Endometrium (tissue), 2 donors: Measurements from ENCODE around the gene CAMK1D.
"Not testable (repeated sequence)": the region's sequence is repeated elsewhere in the genome, so short reads cannot be mapped to it uniquely, and the experiment has no call there.

ENCODE experiments used
- FAIRE-seq: peaks from 2 replicates; lab custom pipeline; 2012; peaks lifted over from hg19 to GRCh38; lab: Jason Lieb, UNC
- donor health status: control.
- donor health status: control.

The CAMK1D gene

DNA sequence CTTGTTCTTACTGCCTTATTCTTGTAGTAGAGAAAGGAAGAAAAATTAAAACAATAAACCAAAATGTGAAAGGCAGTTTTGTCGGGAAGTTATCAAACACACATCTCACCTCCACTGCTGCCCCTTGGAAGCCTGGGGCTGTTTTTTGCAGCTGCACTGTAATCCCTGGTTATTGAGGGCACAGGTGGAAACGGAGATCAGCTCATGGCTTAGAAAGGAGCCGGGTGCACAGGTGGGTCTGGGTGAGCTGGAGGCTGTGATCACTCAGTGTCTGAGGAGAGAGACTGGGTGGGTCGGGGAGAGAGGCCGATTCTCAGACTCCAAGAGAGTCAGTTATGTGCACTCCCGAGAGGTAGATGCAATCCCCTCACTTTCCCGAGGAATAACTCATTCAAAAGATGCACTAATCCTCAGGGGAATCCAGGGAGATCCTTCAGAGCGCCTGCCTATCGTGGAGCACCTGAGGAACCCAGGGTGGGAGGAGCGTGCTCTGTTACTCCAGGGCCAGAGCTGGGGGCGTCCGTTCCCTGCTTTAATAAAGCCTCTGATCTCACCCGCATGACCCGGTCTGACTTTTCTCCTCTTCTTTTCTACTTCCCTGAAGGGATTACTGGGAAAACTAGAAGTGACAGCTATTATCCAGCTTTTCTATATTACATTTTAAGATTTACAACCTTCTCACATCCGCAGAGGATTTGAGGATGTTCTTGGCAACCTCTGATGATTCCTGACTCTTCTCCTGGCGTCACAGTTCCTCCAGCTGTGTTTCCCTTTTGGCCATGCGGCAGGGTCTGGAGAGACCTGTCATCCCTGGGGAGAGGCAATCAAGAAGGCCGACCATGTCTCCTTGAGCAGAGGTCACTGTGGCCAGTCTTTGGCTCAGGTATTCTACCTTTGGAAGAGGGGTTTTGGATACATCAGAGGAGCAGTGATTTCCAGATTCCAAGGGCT lies 82.1 kb downstream of the CAMK1D start:
- FAIRE-seq = no peak

DNA sequence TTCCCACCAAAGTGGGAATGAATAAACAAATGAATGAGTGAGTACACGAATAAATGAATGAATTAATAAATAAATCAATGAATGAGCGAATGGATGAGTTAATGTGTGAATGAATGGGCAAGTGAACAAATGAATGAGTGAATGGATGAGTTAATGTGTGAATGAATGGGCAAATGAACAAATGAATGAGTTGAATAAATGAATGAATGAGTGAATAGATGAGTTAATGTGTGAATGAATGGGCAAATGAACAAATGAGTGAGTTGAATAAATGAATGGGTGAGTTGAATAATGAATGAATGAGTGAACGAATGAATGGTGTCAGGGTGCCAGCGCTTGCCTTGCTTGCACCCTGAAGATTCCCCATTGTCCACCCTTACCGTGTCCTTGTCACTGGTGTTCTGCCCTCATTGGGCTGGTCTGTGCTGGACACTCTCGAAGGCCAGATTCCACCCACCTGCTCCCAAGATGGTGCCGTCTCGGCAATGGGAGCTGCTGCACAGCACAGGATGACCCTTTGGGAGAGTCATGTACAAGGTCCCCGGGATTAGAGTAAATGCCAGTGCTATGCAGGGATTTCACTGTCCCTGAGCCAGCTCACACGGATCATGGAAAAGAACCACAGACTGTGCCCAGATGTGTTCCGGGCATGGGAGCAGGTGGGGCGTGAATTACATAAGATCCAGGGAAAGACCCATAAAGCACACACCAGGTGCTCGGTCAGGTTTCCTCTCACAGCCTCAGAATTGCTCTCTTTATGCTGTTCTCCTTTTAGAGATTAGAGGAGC lies 83.2 kb downstream of the CAMK1D start:
- no peak for FAIRE-seq

DNA sequence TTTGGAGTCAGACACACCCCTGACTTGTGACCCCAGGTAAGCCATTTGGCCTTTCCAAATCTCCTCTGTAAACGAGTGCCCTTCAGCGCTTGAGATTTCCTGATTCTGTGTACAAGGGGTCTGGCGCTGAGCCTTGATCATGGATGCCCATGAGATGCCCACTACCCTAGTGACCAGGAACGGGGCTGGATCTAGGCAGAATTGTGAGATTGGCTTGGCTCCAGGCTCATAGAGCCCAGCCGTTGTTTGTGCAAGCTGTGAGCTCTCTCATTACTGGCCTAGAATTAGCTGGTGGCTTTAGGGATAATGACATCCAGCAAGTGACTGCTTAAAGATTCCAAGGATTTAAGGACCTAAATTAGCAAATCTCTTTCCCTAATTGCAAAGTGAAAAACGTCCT lies 84.9 kb downstream of the CAMK1D start:
- no peak for FAIRE-seq

DNA sequence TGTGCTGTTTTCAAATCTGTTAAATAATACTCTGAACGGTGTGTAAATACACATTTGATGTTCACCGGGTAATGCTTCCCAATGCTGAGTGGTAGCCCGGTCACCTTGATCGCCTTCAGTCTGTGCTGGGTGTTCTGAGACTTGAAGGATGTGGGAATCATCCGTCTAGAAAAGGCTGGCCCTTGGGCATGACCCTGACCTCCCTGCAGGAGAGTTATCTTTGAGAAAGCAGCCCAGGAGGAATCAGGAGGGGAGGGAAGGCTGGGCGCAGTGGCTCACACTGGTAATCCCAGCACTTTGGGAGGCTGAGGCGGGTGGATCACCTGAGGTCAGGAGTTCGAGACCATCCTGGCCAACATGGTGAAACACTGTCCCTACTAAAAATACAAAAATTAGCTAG lies 85.3 kb downstream of the CAMK1D start:
- not testable (repeated sequence) for FAIRE-seq

DNA sequence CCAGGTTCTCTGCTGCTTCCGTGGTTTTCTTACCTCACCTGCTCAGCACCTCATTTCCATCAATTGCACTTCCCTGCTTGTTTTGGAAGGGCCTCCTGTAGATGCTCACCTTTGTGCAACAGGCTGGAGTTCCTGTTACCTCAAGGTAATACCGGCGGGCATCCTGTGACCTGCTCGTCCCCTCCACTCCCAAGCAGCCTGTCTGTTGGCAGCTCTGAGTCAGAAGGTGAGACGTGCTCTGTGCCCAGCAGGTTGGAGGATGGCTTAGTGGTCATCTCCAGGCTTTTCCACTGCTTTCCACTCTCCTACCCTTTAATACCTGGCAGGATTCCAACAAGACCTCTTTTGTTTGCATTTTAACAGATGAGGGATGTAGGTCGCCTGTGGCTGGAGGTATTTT lies 86.0 kb downstream of the CAMK1D start:
- no peak for FAIRE-seq

DNA sequence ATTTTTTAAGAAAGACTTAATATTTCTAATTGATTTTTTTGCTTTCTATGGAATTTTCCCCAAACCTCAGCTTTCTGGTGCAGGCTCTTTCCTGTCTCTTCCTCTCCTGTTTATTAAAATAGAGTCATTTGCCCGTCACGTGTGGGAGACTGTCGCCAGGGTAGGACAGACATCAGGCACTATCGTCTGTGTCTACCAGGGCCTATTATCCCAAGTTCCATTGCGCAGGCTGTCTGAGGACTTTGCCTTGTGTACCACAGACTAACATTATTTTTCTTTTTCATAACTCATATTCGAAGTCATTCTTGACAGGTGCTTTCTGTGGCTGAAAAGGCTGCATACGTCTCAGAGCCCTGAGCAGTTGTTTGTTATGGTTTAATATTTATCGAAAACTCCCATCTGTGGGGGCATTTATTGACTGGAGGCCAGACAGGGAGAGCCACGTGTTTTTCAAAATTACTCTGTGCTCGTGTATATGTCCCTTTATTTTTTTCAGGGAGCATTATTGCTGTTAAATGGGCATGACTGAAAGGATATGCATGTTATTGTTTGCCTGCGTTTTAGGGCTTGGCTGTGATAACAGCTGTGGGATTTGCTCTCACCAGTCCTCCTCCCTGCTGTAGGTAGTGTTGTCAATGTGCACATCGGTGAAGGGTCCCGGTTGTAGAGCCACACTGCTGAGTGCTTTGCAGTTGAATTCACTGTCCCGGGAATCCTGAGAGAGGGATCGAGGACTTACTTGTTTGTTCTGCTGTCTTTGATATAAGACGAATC lies 89.8 kb downstream of the CAMK1D start:
- FAIRE-seq = no peak

DNA sequence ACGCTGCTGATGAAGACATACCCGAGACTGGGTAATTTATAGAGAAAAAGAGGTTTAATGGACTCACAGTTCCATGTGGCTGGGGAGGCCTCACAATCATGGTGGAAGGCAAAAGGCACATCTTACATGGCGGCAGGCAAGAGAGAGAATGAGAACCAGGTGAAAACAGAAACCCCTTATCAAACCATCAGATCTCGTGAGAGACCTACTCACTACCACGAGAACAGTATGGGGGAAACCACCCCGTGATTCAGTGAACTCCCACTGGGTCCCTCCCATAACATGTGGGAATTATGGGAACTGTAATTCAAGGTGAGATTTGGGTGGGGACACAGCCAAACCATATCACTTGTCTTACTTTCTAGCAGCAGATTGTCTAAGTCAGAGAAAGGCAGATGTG lies 90.4 kb downstream of the CAMK1D start:
- not testable (repeated sequence) for FAIRE-seq

DNA sequence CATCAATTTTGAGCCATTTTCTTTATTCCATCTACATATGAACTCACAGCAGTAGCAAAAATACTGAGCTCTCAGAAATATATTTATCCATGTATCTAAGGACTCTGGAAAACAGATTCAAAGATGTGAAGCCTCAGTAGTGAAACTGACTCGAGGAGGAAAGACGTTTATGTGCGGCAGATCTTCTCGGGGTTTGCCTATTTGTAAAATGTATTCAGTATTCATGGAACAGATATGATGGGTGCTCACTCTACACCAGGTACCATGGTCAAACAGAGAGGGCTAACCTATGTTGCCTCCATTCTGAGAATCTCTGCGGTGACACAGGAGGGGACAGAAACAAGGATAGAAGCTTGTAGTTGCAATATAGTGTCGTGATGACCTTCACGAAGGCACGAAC lies 93.7 kb downstream of the CAMK1D start:
- FAIRE-seq = no peak

DNA sequence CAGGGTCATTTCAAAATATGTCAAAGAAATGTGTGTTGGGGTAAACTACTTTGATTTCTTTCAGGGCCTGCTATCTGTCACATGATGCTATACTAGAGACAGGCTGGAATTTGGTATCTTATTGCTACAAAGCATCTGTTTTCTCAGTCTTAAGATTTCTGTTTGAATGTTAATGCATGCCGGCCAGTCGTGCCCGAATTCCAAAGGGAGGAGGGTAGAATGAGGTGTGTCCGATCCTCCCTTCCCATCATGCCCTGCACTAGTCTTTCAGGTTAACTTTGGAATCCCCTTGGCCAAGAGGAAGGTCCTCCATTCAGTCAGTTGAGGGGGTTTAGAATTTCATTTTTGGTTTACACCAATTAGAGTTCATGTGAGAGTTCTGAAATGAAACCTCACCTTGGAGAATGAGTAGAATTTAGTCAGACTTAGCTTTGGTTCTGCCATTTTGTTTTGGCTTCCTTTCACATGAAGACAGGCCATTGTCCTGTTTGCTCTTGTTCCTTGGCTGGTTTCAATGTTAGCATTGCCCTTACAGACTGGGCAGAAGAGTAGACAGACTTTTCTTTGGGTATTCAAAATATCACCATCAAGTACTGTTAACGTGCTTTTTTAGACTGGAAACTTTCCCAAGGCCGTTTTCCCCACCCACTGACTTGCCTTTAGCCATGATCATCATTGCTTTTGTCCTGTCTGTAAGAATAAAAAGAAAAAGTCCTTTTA lies 95.8 kb downstream of the CAMK1D start:
- no peak for FAIRE-seq

DNA sequence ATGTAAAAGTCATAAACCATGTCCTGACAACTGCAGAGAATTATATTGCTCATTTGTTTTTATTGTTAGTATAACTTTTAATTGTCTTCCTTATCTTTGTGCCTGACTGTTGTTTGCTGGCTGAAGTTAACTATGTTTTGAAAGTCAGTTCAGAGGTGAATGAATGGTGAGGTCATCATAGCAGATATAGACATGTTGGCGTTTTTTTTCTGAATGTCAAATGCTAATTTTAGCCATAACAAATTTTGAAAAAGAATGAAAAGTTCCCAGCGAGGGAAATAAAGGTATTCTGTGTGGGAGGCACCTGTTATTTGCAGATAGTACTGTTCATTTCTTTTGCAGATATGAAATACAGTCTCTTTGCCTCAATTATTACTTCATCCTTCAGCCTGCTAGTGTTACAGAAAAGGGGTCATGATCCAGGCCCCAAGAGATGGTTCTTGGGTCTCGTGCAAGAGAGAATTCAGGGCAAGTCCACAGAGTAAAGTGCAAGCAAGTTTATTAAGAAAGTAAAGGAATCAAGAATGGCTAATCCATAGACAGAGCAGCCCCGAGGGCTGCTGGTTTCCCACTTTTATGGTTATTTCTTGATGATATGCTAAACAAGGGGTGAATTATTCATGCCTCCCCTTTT lies 96.5 kb downstream of the CAMK1D start:
- FAIRE-seq = peak; percentile 58

DNA sequence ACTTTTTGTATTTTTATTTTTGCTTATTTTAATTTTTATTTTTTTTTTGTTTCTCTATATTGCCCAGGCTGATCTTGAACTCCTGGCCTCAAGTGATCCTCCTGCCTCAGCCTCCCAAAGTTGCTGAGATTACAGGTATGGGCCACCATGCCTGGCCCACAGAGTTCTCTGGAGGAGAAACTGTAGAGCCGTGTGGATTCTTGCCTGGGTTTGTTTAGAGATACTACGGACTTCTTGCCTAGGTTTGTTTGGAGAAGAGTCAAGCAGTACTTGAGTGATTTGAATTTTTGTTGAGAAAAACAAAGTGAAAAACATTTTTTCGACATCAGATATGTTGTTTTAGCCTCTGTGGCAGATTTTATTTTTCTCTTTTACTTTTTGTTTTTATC lies 99.0 kb downstream of the CAMK1D start:
- FAIRE-seq = no peak

DNA sequence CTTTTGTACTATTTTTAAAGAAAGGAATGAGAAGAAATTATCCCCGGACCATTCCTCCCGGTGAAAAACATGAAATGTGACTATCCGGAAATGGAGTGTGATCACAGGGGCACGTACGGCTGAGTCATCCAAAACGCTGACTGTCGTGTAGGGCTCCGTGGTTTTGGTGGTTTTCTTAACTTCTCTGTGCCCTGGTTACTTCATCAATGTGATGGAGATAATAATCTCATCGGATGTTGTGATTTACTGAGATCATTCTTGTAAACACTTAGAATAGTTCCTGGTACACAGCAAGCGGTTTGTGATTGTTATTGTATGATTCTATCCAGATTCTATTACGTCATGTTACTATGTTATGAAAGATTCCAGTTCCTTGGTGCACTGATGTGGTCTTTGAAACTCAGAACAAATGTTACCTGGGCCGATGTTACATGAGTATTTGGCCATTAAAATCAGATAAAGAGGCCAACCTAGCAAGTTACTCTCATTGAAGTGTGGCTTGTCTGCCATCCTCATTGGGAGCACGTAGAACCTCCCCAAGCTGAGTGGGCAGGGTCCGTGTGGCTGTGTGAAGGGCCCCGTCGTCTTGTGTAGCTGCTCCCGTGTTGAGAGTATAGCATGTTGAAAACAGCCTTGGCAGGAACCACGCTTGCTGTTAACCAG lies 99.5 kb downstream of the CAMK1D start:
- no peak for FAIRE-seq

DNA sequence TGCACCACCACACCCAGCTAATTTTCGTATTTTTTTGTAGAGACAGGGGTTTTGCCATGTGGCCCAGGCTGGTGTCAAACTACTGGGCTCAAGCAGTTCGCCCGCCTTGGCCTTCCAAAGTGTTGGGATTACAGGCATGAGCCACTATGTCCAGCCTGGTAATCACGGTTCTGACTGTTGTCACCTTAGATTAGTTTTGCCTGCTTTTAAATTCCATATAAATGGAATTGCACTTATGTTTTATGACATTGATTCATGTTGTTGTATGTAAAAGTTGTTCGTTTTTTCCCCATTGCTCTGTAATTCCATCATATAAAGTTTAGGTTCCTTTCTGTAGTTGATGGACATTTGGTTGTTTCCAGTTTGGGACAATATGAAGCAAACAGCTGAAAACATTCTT lies 106.0 kb downstream of the CAMK1D start:
- no peak for FAIRE-seq

DNA sequence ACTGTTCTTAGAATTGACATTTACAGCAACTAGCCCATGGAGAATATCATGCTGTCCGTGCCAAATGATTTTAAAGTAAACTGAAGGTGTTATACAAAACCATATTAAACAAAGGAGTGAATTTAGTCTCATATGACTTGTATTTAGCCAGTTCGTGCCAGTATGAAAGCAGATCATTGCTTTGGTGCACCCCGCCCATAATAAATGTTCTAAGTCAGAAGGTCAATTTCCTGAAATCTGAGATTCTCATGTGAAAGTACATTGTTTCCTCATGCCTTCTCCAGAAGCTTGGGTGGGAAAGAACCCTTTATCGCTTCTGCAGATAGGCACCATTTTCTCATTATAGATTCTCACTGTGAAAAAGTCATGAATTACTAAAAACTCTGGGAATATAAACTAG lies 106.4 kb downstream of the CAMK1D start:
- FAIRE-seq = no peak

DNA sequence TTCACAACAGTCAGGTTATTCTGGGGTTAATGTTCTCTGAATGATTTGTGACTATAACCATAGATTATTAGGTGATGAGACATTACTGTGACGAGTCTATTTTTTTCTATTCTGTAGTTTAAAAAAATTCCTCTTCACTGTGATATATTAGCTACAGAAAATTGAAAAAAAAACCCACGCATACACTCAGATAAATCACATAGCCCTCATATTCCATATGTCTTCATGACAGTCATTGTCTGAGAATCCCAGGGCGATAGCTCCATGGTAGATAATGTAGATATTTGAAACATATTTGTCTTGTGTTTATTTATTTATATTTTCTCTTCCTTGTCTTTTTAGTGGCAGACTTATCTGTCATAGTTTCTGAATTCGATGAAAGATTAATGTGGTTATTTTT lies 110.0 kb downstream of the CAMK1D start:
- no peak for FAIRE-seq

DNA sequence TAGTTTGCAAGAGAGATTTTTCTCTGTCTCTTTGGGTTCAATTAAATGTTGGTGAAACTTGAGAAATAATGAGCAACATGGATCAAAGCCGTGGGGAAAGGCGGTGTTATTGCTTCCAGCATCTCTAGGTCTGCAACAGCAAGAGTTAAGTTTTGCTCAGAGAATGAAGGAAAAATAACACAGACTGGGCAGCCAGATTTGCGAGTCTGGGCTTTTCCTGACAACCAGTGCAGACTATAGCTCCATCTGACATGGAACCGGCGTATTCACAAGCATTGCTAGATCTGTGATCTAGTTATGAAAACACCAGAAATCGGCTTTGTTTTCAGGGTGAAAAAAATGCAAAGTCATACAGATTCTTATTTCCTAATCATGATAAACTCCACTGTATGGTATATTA lies 110.4 kb downstream of the CAMK1D start:
- FAIRE-seq = no peak

DNA sequence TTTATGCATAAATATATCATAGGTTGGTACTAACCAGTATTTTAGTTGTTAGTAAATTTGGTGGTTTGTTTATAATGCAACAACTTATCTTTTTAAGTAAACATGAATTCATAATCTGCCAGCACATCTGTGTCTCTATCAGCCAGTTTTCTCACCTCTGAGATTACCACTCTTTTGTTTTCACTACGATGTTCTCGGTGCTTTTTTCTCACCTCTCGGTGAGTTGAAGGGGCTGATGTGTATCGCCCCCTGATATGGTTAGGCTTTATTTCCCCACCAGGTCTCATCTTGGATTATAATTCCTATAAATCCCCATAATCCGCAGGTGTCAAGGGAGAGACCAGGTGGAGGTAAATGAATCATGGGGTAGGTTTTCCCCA lies 114.1 kb downstream of the CAMK1D start:
- no peak for FAIRE-seq

DNA sequence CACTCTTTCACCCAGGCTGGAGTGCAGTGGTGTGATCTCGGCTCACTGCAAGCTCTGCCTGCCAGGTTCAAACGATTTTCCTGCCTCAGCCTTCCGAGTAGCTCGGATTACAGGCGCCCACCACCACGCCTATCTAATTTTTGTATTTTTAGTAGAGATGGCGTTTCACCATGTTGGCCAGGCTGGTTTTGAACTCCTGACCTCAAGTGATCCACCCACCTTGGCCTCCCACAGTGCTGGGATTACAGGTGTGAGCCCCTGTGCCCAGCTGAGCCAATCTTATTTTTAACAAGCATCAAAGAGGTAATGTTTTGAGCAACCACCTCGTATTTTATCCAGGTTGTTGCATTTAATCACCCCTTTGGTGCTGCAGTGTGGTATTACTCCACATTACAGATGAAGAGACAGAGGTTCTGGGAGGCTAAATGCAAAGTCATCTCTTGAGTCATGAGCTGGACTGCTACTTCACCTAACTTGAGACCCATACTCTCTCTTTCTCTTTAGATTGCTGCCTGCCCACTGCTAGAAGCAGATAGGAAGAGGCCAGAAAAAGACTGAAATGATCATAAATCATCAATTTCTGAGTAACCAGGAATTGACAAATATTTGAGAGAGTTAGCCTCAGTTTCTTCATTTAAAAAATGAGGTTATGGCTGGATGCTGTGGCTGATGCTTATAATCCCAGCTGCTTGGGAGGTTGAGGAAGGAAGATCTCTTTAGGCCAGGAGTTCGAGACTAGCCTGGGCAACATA lies 116.2 kb downstream of the CAMK1D start:
- no peak for FAIRE-seq

DNA sequence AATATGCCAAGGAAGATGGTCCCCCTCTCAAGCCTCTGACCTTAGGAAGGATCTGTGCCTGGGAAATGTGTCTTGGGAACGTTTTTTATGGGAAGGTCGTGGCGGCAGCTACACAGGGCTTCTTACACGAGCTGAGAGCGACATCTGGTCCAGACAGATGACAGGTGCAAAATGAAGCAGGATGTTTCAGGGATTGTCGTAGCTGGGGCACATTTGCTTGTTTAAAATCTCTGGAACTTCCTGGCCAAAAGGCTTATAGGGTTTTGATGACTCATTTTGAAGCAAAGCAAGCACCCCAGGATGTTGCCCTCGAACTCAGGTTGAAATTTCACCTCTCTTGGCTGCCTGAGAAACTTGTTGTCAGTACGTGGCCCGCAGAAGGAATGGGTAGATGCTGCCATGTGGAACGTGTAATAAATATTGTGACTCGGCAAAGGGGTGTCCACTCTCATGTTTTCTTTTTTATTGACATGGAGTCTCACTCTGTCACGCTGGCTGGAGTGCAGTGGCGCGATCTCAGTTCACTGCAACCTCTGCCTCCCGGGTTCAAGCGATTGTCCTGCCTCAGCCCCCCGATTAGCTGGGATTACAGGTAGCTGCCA lies 117.5 kb downstream of the CAMK1D start:
- FAIRE-seq = no peak

DNA sequence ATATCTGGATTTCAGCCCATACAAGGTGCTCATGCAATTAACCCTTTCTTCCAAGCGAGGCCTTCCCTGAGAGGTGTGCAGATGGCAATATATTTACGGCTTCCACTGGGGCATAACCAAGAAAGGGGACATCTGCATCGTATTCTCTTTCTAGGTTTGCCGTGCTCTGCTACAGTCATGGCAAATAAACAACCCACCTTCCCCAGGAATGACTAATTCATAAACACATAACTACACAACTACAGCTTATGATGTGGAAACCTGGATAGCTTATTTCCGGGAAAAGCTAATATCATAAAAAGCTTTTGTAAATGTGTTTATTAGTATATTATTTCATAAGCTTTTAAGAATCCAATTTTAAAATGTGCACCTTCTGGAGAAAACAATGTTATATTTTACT lies 120.0 kb downstream of the CAMK1D start:
- no peak for FAIRE-seq
